Raji (cell line): ENCODE data around the gene EED.

Experiments used
- POLR2A ChIP-seq: IDR thresholded peaks from 2 replicates; pipeline ENCODE4 v1.6.1; 2011; ENCODE audit warnings: low read depth, low read length, control low read depth; ENCODE audit not compliant: insufficient read depth

EED gene

GRCh38 chr11:86209806-86210657 is 34.5 kb upstream of the EED start:
- no peak for TF ChIP-seq POLR2A

DNA sequence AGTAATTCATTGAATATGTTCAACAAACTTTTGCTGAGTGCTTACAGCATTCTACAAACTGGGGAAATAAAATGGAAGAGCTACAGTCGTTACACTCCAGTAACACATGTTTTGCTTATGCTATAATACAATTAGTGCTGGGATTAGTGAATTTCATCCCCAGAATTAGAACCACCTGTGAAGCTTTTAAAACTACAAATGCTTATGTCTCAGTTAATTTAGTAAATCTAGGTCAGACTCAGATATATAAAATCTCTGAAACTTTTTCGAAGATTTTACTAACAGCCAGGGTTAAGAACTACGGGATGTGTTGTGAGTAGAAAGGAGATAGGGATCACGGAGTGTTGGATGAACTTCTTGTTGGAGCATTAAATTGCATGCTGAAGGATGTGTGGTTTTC is 33.7 kb upstream of the EED start:
- no peak for TF ChIP-seq POLR2A

- TF ChIP-seq POLR2A, result no peak
Measured at GRCh38 chr11:86211619-86212018, 32.9 kb upstream of the EED start.

- no peak for TF ChIP-seq POLR2A
Measured at GRCh38 chr11:86212019-86212611, 32.4 kb upstream of the EED start.

GRCh38 chr11:86214710-86215109 is 29.8 kb upstream of the EED start:
- no peak for TF ChIP-seq POLR2A

DNA sequence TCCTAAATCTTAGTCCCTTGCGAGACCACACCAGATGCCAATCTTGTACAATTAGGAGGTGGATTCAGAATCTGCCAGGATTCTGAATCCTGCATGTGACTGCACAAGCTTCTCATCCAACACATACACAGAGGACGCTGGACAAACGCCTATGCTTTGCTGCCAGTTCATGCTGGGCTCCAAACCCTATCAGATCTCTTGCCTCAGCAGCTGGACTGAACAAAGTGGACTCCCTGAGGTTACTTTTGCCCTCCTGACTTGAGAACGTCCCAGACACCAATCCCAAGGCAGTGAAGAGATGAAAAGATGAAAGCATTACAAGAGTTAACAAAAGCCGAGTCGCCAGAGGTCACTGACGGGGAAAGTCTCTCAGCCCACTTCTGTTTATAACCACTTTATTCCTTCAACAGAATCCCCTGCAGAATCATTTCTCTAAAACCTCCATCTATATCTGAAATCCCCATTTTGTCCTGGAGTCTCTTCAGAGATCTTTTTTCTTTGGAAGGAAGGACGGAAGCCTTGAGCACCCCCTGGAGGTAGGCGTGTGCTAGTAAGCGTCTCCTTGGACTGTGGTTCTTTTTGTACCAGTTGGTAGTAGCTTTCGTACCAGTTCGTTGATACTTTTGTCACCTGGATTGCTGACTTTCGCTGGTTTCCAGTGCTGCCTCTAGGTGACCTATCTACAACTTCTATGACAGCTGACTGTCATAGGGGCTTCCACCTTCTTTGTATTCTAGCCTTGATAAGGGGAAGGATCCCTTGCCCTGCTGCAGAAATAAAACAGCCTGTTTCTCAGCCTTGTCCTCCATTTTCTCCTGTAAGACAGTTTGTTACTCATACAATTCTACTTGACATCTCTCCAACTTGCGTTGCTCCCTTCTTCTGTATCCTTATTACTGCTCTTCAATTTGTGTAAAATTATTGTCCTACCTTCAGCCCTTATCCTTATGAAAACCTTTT is 26.1 kb upstream of the EED start:
- TF ChIP-seq POLR2A, result no peak

DNA sequence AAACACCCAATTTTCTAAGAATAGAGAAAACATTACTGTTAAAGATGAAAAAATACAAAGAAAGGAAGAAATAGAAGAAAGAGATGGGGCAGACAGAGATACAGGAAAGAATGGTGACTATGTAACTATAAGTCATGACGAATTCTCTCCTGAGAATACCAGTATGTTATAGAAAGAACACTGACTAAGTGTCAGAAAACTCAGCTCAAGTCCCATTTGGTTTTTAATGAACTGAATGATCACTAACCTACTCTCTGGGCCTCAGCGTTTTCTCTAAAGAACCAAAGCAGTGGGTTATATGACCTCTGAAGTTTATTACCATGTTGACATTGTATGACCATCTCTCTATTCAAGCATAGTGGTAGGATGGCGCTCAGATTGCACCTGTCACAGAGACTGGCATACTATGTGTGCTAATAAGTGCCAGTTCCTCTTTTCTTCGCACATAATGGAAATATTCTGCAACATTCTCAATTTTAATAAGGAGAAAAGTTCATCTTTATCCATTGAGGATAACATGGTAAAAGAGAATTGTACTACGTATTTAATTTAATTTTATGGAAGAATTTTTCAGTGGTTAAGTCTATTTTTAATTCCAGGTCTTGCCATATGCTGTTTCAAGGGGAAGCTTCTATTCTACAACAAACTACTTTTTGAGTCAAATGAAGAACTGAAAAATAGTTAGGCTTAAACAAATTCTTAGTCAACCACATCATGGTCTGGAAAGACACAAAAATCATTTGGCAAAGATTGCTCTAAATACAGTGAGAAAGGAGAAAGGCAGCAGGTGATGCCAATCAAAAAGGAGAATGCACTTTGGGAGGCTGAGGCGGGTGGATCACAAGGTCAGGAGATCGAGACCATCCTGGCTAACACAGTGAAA is 25.0 kb upstream of the EED start:
- TF ChIP-seq POLR2A, result no peak

DNA sequence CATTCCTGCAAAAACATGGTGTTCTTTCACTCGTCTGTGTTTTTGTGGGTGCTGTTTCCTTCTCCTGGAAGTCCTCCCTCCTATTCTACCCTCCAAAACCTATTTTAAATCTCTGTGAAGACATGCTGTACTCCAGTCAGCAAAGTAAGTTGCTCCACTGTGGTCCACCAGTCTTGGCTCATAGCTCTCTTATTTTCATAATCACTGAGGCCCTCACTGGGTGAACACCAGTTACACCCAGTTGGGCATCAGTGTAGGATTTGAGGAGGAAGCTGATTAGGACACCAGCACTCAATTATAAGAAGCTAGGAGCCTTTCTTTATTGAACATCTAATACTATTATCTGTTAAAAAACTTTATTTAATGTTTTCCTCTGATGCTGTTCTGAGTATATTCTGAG is 23.9 kb upstream of the EED start:
- no peak for TF ChIP-seq POLR2A

DNA sequence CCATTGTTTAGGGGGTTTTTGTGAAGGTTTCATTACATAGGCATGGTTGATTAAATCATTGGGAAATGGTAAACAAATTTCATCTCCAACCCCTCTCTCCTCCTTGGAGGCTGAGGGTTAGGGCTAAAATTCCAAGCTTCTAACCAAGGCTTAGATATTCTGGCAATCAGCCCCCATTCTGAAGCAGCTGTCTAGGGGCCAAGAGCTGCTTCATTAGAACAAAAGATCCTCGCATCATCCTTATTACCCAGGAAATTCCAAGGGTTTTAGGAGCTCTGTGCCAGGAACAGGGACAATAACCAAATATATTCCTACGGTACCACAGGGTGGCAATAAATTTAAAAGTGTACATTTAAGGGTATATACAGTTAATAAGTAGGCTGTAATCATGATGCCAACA is 22.5 kb upstream of the EED start:
- no peak for TF ChIP-seq POLR2A

DNA sequence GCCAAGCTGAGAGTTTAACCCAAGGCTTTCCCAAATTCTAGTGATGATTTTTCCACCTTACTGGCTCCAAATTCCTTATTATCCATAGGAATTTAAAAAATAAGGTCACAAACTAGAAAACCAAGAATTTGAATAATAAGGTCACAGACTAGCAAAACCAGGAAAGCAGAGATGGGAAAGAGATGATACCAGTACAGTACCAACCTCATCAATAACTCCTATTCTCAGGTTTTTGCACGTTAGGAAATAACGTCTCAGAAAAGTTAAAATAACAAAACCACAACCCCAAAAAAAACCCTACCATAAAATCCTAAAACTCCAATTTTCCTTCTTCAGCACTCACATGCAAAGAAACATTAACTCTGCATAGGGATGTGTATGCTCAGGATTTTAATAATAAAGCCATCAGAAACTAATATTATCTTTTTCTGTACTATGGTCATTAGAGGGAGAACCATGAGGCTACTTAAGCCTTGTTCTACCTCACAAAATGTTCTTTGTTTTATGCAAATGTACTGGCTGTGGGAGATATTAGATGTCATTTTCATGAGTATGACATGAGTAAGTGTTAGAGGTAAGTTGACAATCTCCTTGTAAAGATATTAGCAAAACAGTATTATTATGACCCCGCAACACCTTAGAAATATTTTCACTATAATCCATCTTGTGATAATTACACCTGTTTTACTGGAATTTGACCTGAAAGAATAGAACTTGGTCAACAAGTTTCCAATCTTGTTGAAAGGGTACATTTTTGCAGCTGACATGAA is 16.1 kb upstream of the EED start:
- TF ChIP-seq POLR2A, result no peak

- TF ChIP-seq POLR2A, result no peak
Measured at GRCh38 chr11:86230179-86230804, 14.3 kb upstream of the EED start.

- no peak for TF ChIP-seq POLR2A
Measured at GRCh38 chr11:86230921-86231434, 13.6 kb upstream of the EED start.

GRCh38 chr11:86232556-86232955 is 12.0 kb upstream of the EED start:
- TF ChIP-seq POLR2A, result no peak
